ENCODE data around the gene TCAP. TPM values are rescaled to one million over a fixed set of nuclear protein-coding genes. Genes with fewer than 3 reads are reported as not detected.

The TCAP gene
- total and polyA plus RNA-seq, 8 donors: 0.88 to 14.1 (median 2.2) TPM; not detected in 2

- H3K4me1 ChIP-seq: peaks cover 48 to 80% (median 71%) of the 10 kb centered on the region in 4 donors
- peak overlapping the region in 4 of 5 donors; percentile 42 to 82 (median 50) for H3K27ac ChIP-seq
- peak overlapping the region; percentile 33 to 55 (median 46) for H3K4me3 ChIP-seq
- intact Hi-C loops (cut with DNase I; ENCODE audit: low total_unique reads): no loop called here
- H3K9me3 ChIP-seq: no peaks in the 10 kb centered on the region
- DNase-seq: peak; percentile 57 to 75
- H3K27me3 ChIP-seq: peaks cover 0 to 78% (median 45%) of the 10 kb centered on the region in 3 donors
- H3K36me3 ChIP-seq: peaks cover 0 to 7% (median 6%) of the 10 kb centered on the region in 4 donors
- WGBS, 5 donors: 7 to 23% (median 10%) methylated on average over 6 to 49 of the region's 49 CpGs
- TF ChIP-seq EP300 (IDR thresholded peaks at IDR 0.05) (no peak), POLR2AphosphoS5 (IDR thresholded peaks at IDR 0.05) (no peak), POLR2A (IDR thresholded peaks at IDR 0.05) (no peak), CTCF (IDR thresholded peaks at IDR 0.05) (no peak)
Measured at GRCh38 chr17:39667262-39667944, 2.3 kb downstream of the TCAP start.

- H3K9me3 ChIP-seq: no peaks in the 10 kb centered on the region
- H3K27ac ChIP-seq: peak within 1 kb of the TSS in 4 of 5 donors; percentile 42 to 82 (median 50)
- TF ChIP-seq POLR2AphosphoS5 (IDR thresholded peaks at IDR 0.05) (peak in 1 of 3 donors; percentile 10), POLR2A (IDR thresholded peaks at IDR 0.05) (no peak), EP300 (IDR thresholded peaks at IDR 0.05) (no peak), CTCF (IDR thresholded peaks at IDR 0.05) (peak in 5 of 7 experiments; percentile 28 to 72 (median 55))
- peak within 1 kb of the TSS; percentile 33 to 55 (median 46) for H3K4me3 ChIP-seq
- peaks cover 40 to 71% (median 63%) of the 10 kb centered on the region in 4 donors for H3K4me1 ChIP-seq
- peaks cover 0 to 78% (median 45%) of the 10 kb centered on the region in 3 donors for H3K27me3 ChIP-seq
- DNase-seq: peak; percentile 83 to 91
- intact Hi-C loops (cut with DNase I; ENCODE audit: low total_unique reads): no loop called here
- no peaks in the 10 kb centered on the region for H3K36me3 ChIP-seq
- WGBS, 5 donors: 2 to 4% (median 2%) methylated on average over 58 to 85 of the region's 85 CpGs
Measured at GRCh38 chr17:39667945-39668924, 3.1 kb downstream of the TCAP start, which contains the start of gene PNMT. Gene PNMT, plus strand, starts transcription at chr17:39668453. Its CDS starts 23 bp downstream, at chr17:39668476.

GRCh38 chr17:39669897-39670735, 5.0 kb downstream of the TCAP start:
- no peaks in the 10 kb centered on the region for H3K36me3 ChIP-seq
- no peak for DNase-seq
- H3K27ac ChIP-seq: no peak overlapping the region
- peaks cover 0 to 73% (median 45%) of the 10 kb centered on the region in 3 donors for H3K27me3 ChIP-seq
- H3K4me1 ChIP-seq: peaks cover 27 to 60% (median 53%) of the 10 kb centered on the region in 4 donors
- H3K4me3 ChIP-seq: no peak overlapping the region
- no peaks in the 10 kb centered on the region for H3K9me3 ChIP-seq
- WGBS, 5 donors: 87 to 93% (median 91%) methylated on average over 12 to 23 of the region's 23 CpGs
- TF ChIP-seq POLR2AphosphoS5 (IDR thresholded peaks at IDR 0.05) (no peak), POLR2A (IDR thresholded peaks at IDR 0.05) (no peak), EP300 (IDR thresholded peaks at IDR 0.05) (no peak), CTCF (IDR thresholded peaks at IDR 0.05) (no peak)
- intact Hi-C loops (cut with DNase I; ENCODE audit: low total_unique reads): no loop called here
